Fibroblast of mammary gland (primary cell): ENCODE results near the gene EGFLAM.
A peak's percentile ranks its signal among the peaks of the same experiment; 100 is the strongest.

Source experiments
- DNase-seq: peaks from one replicate; pipeline ENCODE4 v3.0.0-alpha.2; 2010; ENCODE audit warnings: low read depth
- H3K4me3 ChIP-seq: 2 replicates; pipeline ENCODE4 v1.5.1; 2011; ENCODE audit warnings: low read depth, mild to moderate bottlenecking, low read length, moderate library complexity; ENCODE audit not compliant: control insufficient read depth
- CTCF ChIP-seq: conservative IDR thresholded peaks from 2 replicates; pipeline ENCODE4 v1.5.1; 2011; ENCODE audit warnings: low read depth, low read length, inconsistent platforms; ENCODE audit not compliant: control insufficient read depth, insufficient read depth

Gene EGFLAM

GRCh38 chr5:38494763-38495162 is 236.4 kb downstream of the EGFLAM start:
- TF ChIP-seq CTCF, result no peak
- no peak overlapping the region for H3K4me3 ChIP-seq
- no peak for DNase-seq

GRCh38 chr5:38497946-38498345 is 239.6 kb downstream of the EGFLAM start:
- H3K4me3 ChIP-seq, result no peak overlapping the region
- TF ChIP-seq CTCF, result peak; percentile 31
- peak; percentile 45 for DNase-seq

- DNase-seq, result peak; percentile 67
- H3K4me3 ChIP-seq, result no peak overlapping the region
- TF ChIP-seq CTCF, result no peak
Measured at GRCh38 chr5:38500573-38501260, 242.4 kb downstream of the EGFLAM start.

GRCh38 chr5:38506302-38506701 is 247.9 kb downstream of the EGFLAM start:
- DNase-seq, result no peak
- no peak overlapping the region for H3K4me3 ChIP-seq
- no peak for TF ChIP-seq CTCF

GRCh38 chr5:38509185-38509584 is 250.8 kb downstream of the EGFLAM start:
- no peak for TF ChIP-seq CTCF
- DNase-seq, result peak; percentile 84
- no peak overlapping the region for H3K4me3 ChIP-seq
